Breast epithelium (tissue), 3 donors: ENCODE results near the gene SNCB.

ENCODE experiments used
- CTCF ChIP-seq, 3 donors: fragments of 450-650 bp; IDR thresholded peaks; one replicate each; pipeline ENCODE4 v1.5.1; 2016 to 2017; ENCODE audit warnings: antibody characterized with exemption in 3 of 3, mild to moderate bottlenecking in 3 of 3, moderate library complexity in 3 of 3
- POLR2AphosphoS5 ChIP-seq, 3 donors: sonication (generic); formaldehyde crosslinking; IDR thresholded peaks; one replicate each; pipeline ENCODE4 v1.6.1; 2017; ENCODE audit warnings: antibody characterized with exemption in 3 of 3

GRCh38 chr5:176626876-176627236 lies 3.5 kb downstream of the SNCB start:
- TF ChIP-seq CTCF (IDR thresholded peaks at IDR 0.05) (no peak), POLR2AphosphoS5 (IDR thresholded peaks at IDR 0.05) (no peak)
